ENCODE measurements around the gene ZCCHC3. TPM values are rescaled to one million over a fixed set of nuclear protein-coding genes. Genes with fewer than 3 reads are reported as not detected.

Gene ZCCHC3
- total RNA-seq, 1 experiment from 2014 or later = 43.6 TPM

DNA sequence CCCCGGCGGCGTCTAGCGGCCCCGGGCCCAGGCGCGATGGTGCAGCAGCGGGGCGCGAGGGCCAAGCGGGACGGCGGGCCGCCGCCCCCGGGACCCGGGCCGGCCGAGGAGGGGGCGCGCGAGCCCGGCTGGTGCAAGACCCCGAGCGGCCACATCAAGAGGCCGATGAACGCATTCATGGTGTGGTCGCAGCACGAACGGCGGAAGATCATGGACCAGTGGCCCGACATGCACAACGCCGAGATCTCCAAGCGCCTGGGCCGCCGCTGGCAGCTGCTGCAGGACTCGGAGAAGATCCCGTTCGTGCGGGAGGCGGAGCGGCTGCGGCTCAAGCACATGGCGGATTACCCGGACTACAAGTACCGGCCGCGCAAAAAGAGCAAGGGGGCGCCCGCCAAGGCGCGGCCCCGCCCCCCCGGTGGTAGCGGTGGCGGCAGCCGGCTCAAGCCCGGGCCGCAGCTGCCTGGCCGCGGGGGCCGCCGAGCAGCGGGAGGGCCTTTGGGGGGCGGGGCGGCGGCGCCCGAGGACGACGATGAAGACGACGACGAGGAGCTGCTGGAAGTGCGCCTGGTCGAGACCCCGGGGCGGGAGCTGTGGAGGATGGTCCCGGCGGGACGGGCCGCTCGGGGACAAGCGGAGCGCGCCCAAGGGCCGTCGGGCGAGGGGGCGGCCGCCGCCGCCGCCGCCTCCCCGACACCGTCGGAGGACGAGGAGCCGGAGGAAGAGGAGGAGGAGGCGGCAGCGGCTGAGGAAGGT lies 28.7 kb downstream of the ZCCHC3 start:
- TF ChIP-seq, protein P1, sequence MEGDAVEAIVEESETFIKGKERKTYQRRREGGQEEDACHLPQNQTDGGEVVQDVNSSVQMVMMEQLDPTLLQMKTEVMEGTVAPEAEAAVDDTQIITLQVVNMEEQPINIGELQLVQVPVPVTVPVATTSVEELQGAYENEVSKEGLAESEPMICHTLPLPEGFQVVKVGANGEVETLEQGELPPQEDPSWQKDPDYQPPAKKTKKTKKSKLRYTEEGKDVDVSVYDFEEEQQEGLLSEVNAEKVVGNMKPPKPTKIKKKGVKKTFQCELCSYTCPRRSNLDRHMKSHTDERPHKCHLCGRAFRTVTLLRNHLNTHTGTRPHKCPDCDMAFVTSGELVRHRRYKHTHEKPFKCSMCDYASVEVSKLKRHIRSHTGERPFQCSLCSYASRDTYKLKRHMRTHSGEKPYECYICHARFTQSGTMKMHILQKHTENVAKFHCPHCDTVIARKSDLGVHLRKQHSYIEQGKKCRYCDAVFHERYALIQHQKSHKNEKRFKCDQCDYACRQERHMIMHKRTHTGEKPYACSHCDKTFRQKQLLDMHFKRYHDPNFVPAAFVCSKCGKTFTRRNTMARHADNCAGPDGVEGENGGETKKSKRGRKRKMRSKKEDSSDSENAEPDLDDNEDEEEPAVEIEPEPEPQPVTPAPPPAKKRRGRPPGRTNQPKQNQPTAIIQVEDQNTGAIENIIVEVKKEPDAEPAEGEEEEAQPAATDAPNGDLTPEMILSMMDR (IDR thresholded peaks at IDR 0.05) = no peak
- TF ChIP-seq HMGA2 (CRISPR knock-in tag; IDR thresholded peaks at IDR 0.05) (no peak), ZNF263 (CRISPR knock-in tag; IDR thresholded peaks at IDR 0.05; ENCODE audit: low read depth) (0 out of 2 replicates have a peak, but pooled peaks have one; percentile 16), GABPB1 (CRISPR knock-in tag; IDR thresholded peaks at IDR 0.05) (peak; percentile 25), KAT7 (CRISPR knock-in tag; IDR thresholded peaks at IDR 0.05; ENCODE audit: borderline replicate concordance) (peak; percentile 37; the same call in 1 of the 2 replicates), ETV6 (CRISPR knock-in tag; IDR thresholded peaks at IDR 0.05) (peak; percentile 31; the same call in 1 of the 2 replicates), ZNF232 (CRISPR knock-in tag; IDR thresholded peaks at IDR 0.05) (peak; percentile 30; the same call in 1 of the 2 replicates)
- TF ChIP-seq, protein P2, sequence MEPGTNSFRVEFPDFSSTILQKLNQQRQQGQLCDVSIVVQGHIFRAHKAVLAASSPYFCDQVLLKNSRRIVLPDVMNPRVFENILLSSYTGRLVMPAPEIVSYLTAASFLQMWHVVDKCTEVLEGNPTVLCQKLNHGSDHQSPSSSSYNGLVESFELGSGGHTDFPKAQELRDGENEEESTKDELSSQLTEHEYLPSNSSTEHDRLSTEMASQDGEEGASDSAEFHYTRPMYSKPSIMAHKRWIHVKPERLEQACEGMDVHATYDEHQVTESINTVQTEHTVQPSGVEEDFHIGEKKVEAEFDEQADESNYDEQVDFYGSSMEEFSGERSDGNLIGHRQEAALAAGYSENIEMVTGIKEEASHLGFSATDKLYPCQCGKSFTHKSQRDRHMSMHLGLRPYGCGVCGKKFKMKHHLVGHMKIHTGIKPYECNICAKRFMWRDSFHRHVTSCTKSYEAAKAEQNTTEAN (CRISPR knock-in tag; IDR thresholded peaks at IDR 0.05) = 0 out of 2 replicates have a peak, but pooled peaks have one; percentile 55
- ATAC-seq (no peak), DNase-seq (ENCODE audit: low spot score) (peak; percentile 70)
- POLR2A ChIA-PET = interaction anchor here (1.9 to 5.0 kb wide), 5 partner anchors 16 to 47 kb away, joined by 7 to 110 read pairs (median 22); partner anchors contain the start of genes NRSN2 and ZCCHC3
- Mint-ChIP-seq H3K4me3 (peak overlapping the region; percentile 87), H3K36me3 (peaks cover 16% of the 10 kb centered on the region), H3K4me1 (peaks cover 59% of the 10 kb centered on the region), H3K27me3 (ENCODE audit: low read depth) (no peaks in the 10 kb centered on the region), H3K27ac (peak overlapping the region; percentile 86; the same call in 1 of the 2 replicates), H3K9me3 (no peaks in the 10 kb centered on the region)
- CTCF ChIA-PET = interaction anchor here (0.6 to 3.9 kb wide), 5 partner anchors 17 to 60 kb away, joined by 3 to 55 read pairs (median 12); no protein-coding TSS in a partner anchor

DNA sequence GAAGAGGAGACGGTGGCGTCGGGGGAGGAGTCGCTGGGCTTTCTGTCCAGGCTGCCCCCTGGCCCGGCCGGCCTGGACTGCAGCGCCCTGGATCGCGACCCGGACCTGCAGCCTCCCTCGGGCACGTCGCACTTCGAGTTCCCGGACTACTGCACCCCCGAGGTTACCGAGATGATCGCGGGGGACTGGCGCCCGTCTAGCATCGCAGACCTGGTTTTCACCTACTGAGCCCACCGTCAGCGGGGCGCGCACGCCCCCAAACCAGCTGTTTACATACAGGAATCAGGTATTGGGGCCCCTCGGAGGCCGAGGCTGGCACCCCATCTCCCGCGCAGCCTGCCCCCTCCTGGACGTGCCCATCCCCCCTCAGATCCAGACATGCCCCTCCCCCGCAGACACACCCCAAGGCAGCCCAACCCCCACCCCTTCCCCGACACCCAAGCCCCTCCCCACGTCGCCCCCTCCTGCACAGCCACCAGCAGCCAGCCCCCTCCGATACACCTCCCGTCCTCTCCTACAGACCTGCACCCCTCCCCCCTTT lies 29.3 kb downstream of the ZCCHC3 start:
- ATAC-seq (peak; percentile 41; the same call in 1 of the 2 replicates), DNase-seq (ENCODE audit: low spot score) (no peak)
- H3K27me3 Mint-ChIP-seq (ENCODE audit: low read depth) = no peaks in the 10 kb centered on the region; the same call in 1 of the 2 replicates
- H3K9me3 Mint-ChIP-seq = no peaks in the 10 kb centered on the region
- H3K36me3 Mint-ChIP-seq = peaks cover 10% of the 10 kb centered on the region
- ChIA-PET POLR2A (interaction anchor here (1.9 to 5.0 kb wide), 4 partner anchors 17 to 37 kb away, joined by 7 to 110 read pairs (median 30); partner anchors contain the start of genes NRSN2 and ZCCHC3), CTCF (interaction anchor here (1.2 kb wide), 1 partner anchor 48 kb away, joined by 5 read pairs; no protein-coding TSS in a partner anchor)
- H3K4me3 Mint-ChIP-seq = peak overlapping the region; percentile 87
- H3K27ac Mint-ChIP-seq = peak overlapping the region; percentile 65; the same call in 1 of the 2 replicates
- peaks cover 53% of the 10 kb centered on the region for H3K4me1 Mint-ChIP-seq
- TF ChIP-seq, protein P3, sequence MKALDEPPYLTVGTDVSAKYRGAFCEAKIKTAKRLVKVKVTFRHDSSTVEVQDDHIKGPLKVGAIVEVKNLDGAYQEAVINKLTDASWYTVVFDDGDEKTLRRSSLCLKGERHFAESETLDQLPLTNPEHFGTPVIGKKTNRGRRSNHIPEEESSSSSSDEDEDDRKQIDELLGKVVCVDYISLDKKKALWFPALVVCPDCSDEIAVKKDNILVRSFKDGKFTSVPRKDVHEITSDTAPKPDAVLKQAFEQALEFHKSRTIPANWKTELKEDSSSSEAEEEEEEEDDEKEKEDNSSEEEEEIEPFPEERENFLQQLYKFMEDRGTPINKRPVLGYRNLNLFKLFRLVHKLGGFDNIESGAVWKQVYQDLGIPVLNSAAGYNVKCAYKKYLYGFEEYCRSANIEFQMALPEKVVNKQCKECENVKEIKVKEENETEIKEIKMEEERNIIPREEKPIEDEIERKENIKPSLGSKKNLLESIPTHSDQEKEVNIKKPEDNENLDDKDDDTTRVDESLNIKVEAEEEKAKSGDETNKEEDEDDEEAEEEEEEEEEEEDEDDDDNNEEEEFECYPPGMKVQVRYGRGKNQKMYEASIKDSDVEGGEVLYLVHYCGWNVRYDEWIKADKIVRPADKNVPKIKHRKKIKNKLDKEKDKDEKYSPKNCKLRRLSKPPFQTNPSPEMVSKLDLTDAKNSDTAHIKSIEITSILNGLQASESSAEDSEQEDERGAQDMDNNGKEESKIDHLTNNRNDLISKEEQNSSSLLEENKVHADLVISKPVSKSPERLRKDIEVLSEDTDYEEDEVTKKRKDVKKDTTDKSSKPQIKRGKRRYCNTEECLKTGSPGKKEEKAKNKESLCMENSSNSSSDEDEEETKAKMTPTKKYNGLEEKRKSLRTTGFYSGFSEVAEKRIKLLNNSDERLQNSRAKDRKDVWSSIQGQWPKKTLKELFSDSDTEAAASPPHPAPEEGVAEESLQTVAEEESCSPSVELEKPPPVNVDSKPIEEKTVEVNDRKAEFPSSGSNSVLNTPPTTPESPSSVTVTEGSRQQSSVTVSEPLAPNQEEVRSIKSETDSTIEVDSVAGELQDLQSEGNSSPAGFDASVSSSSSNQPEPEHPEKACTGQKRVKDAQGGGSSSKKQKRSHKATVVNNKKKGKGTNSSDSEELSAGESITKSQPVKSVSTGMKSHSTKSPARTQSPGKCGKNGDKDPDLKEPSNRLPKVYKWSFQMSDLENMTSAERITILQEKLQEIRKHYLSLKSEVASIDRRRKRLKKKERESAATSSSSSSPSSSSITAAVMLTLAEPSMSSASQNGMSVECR (CRISPR knock-in tag; IDR thresholded peaks at IDR 0.05; ENCODE audit: borderline replicate concordance) = 0 out of 2 replicates have a peak, but pooled peaks have one; percentile 1
- TF ChIP-seq FOXJ3 (CRISPR knock-in tag; IDR thresholded peaks at IDR 0.05; ENCODE audit: borderline replicate concordance) = no peak
- 0 out of 2 replicates have a peak, but pooled peaks have one; percentile 19 for TF ChIP-seq TEAD4 (CRISPR knock-in tag; IDR thresholded peaks at IDR 0.05)
- TF ChIP-seq ELF4 (CRISPR knock-in tag; IDR thresholded peaks at IDR 0.05; ENCODE audit: low read depth) = 0 out of 2 replicates have a peak, but pooled peaks have one; percentile 36
- TF ChIP-seq NR3C1 (CRISPR knock-in tag; conservative IDR thresholded peaks at IDR 0.05; ENCODE audit: low read depth) = no peak
- TF ChIP-seq ZBTB21 (CRISPR knock-in tag; IDR thresholded peaks at IDR 0.05; ENCODE audit: borderline replicate concordance) = peak; percentile 57; the same call in 1 of the 2 replicates
- TF ChIP-seq, protein P4, sequence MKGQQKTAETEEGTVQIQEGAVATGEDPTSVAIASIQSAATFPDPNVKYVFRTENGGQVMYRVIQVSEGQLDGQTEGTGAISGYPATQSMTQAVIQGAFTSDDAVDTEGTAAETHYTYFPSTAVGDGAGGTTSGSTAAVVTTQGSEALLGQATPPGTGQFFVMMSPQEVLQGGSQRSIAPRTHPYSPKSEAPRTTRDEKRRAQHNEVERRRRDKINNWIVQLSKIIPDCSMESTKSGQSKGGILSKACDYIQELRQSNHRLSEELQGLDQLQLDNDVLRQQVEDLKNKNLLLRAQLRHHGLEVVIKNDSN (CRISPR knock-in tag; IDR thresholded peaks at IDR 0.05) = peak; percentile 50; the same call in 1 of the 2 replicates
- 0 out of 2 replicates have a peak, but pooled peaks have one; percentile 14 for TF ChIP-seq ZNF219 (CRISPR knock-in tag; IDR thresholded peaks at IDR 0.05; ENCODE audit: borderline replicate concordance)

Measured in WTC11 (cell line).